Hematopoietic multipotent progenitor cell treated with erythropoietin and hydrocortisone succinate and interleukin-3 and kit ligand, for 8 days (in vitro differentiated cells): ENCODE data around the gene NADK.
"Not testable (repeated sequence)": the region's sequence is repeated elsewhere in the genome, so short reads cannot be mapped to it uniquely, and the experiment has no call there.

ENCODE experiments used
- DNase-seq: peaks from one replicate; pipeline ENCODE4 v3.0.0-alpha.2; 2015

The NADK gene

DNA sequence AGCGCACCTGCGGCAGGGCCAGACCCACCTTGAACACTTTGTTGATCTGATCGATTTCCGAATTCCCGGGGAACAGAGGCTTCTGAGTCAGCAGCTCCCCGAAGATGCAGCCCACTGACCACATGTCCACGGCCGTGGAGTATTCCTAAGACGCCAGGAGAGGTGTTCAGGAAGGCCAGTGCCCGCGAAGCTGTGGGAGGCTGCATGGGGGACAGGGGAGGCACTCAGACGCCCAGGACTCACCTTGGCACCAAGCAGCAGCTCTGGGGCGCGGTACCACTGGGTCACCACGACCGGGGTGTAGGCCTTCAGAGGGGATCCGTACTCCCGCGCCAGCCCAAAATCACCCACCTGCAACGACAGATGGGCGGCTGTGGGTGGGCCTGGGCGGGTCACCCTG, 74.5 kb downstream of the NADK start:
- DNase-seq, result no peak

- not testable (repeated sequence) for DNase-seq
Observed at GRCh38 chr1:1702506-1702905, 75.8 kb downstream of the NADK start.
